HG03139 (cell line): ENCODE measurements around the gene PITPNC1.
"Not testable (repeated sequence)": the region's sequence is repeated elsewhere in the genome, so short reads cannot be mapped to it uniquely, and the experiment has no call there.

Experiments
- ATAC-seq: cut with Tn5 transposase; IDR thresholded peaks from one replicate; pipeline ENCODE4 v1.9.1; 2021; ENCODE audit not compliant: unreplicated experiment

Gene PITPNC1

DNA sequence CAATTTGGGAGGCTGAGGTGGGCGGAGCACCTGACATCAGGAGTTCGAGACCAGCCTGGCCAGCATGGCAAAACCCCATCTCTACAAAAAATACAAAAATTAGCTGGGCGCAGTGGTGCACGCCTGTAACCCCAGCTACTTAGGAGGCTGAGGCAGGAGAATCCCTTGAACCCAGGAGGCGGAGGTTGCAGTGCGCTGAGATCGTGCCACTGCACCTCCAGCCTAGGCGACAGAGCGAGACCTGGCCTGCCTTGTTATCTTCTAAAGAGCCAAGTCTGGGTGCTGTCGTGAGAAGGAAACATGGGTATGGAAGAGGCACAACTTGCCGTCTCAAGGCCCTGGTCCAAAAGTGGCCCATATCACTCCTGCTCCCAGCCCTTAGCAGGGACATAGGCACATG lies 103.9 kb downstream of the PITPNC1 start:
- not testable (repeated sequence) for ATAC-seq

DNA sequence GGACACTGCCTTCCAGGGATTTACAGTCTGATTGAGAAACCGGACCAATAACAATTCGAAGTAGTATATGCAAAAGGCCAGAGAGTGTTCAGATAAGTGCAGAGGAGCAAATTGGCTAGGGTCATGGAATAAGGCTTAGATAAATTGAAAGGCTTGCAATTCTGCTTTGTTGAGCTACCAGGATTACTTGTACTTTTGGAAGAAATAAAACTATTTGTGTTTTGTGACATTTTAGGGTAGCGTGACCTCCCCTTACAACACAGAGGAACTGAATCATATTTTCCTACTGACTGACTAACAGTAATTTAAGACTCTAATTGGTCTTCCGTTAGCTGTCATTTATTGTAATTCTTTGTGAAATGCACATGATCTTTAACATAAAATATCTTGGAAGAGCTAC lies 104.7 kb downstream of the PITPNC1 start:
- no peak for ATAC-seq

DNA sequence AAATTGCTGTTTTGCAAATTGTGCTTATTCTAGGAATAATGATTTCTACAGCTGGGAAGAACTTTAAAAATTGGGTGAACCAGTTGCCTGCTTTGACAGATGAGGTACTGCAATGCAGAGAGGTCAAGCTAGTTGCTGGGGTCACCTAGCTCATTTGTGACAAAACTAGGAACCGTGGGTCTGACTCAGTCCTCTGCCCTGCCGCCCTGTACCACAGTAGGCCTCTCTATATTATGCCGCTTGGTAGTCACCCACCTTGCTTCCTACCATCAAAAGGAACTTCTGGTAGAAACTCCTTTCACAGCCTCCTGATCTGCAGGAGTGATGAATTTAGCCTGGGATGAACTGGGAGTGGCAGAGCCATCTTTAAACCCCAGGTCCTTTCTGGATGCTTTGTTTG lies 105.7 kb downstream of the PITPNC1 start:
- ATAC-seq = no peak

DNA sequence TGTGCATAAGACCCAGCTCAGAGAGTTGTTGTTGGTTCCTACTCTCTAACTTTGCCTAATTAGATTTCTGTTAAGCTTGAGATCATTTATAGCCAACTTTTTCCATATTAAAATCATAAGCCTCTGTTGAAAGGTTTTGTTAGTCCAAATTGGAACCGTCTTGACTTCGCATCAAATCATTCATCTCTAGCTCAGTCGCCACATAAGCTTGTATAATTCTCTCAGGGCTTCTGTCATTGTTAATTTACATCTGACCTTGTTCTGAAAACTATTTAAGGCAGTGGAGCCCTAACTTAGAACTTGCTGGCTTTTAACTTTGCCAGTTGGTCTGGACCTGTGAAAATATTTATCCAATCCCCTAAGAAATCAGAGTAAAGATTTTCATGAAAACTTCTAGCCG lies 107.2 kb downstream of the PITPNC1 start:
- no peak for ATAC-seq

- ATAC-seq = no peak
These were observed 108.6 kb downstream of the PITPNC1 start for GRCh38 chr17:67485666-67486065.

DNA sequence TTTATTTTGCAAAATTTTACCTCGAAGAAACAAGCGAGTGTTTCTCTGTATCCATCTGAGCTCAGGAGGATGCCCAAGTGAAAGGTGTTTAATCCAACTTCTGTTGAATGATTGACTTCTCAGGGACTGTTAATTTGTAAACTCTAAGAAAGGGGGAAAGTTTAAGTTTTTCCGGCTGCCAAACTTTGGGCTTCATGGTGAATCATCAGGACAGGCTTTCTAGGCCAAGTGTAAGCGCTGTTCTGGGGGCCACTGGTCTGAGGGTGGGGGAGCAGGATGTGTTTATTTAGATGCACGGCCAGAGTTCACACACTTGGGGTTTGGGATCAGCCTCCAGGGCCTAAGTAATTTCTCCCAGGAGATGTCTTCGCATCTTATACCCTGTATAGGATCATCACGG lies 110.4 kb downstream of the PITPNC1 start:
- no peak for ATAC-seq

- no peak for ATAC-seq
These were observed 111.1 kb downstream of the PITPNC1 start for GRCh38 chr17:67488161-67488560.

- ATAC-seq = no peak
These were observed 111.7 kb downstream of the PITPNC1 start for GRCh38 chr17:67488768-67489167.

GRCh38 chr17:67489273-67489672 lies 112.2 kb downstream of the PITPNC1 start:
- ATAC-seq = no peak

DNA sequence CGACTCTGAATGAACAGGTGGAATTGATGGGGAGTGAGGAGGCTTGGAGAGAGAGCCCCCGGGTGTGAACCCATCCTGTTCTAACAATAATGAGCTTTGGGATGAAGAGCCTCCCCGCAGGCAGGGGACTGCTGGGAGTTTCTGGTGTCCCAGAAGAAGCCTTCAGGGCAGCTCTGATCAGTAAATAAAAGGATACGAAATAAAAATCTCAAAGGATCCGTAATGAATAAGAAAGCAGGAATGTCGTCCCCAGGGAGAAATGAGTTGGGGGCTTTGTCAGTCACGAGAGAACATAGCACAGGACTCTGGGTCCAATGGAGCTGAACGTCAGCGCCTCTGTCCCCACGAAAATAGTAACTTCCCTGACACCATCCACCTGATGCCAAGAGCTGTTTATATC lies 113.4 kb downstream of the PITPNC1 start:
- no peak for ATAC-seq

GRCh38 chr17:67491009-67491680 lies 114.1 kb downstream of the PITPNC1 start:
- no peak for ATAC-seq

GRCh38 chr17:67491681-67492024 lies 114.6 kb downstream of the PITPNC1 start:
- ATAC-seq = no peak

DNA sequence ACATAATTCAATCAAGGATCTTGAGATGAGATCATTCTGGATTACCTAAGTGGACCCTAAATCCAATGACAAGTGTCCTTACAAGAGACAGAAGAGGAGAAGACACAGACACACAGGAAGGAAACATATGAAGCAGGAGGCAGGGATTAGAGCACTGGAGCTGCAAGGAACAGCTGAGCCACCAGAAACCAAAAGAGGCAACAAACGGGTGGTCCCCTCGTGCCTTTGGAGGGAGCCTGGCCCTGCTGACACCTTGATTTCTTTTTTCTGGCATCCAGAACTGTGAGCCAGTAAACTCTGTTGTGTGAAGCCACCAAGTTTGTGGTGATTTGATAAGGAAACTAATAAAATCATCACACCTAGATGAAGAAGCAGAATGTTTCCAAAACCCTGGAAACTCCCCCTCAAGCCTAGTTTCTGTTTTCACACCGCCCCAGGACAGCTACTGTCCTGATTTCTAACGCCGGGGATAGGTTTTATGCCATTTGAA lies 115.2 kb downstream of the PITPNC1 start:
- no peak for ATAC-seq

- no peak for ATAC-seq
These were observed 115.9 kb downstream of the PITPNC1 start for GRCh38 chr17:67492824-67493517.

DNA sequence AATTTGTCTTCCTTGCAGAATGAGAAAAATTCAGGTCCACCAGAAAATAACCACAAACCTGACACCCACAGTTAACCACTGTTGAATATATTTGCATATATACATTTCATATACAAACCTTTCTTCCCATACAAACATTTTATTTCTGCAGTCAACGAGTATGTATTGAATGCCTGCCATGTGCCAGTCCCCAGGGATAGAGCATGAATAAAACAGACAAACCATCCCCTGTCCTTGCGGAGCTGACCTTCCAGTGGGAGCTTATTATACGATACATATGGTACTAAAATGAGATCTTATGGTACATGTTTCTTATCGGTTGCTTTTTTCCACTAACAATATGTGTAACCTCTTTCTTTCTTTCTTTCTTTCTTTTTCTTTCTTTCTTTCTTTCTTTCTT lies 116.7 kb downstream of the PITPNC1 start:
- no peak for ATAC-seq

- ATAC-seq = not testable (repeated sequence)
These were observed 118.5 kb downstream of the PITPNC1 start for GRCh38 chr17:67495534-67495933.

DNA sequence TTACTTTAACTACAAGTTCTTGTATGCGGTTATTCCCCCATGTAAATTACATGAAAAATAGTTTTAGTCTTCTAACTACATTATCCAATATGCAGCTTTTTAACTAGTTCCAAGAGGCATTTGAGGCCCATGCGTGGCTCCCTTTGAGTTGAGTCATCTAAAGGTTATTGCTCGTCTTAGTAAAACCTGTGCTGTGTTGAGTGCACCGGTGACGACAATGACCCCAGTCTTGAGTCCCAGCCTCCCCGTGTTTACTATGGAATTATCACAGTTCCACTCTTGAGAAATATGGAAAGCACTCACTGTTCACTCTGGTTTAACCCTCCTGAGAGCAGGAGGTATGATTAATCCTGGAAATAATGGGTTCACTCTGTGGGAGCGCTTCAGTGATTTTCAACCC lies 119.2 kb downstream of the PITPNC1 start:
- no peak for ATAC-seq

DNA sequence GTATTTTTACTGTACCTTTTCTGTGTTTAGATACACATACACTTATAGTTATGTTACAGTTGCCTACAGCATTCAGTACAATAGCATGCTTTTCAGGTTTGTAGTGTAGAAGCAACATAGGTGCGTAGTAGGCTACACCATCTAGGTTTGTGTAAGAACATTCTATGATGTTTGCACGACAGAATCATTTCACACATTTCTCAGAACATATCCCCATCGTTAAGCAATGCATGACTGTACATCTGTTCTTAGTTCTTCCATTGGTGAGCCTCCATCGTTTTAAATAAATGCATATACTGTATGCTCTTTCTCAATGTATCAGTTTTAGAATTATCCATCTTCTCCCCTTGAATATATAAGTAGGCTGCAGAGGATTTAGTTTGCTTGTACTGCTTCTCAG lies 122.6 kb downstream of the PITPNC1 start:
- ATAC-seq = no peak

- no peak for ATAC-seq
These were observed 123.2 kb downstream of the PITPNC1 start for GRCh38 chr17:67500261-67500660.

DNA sequence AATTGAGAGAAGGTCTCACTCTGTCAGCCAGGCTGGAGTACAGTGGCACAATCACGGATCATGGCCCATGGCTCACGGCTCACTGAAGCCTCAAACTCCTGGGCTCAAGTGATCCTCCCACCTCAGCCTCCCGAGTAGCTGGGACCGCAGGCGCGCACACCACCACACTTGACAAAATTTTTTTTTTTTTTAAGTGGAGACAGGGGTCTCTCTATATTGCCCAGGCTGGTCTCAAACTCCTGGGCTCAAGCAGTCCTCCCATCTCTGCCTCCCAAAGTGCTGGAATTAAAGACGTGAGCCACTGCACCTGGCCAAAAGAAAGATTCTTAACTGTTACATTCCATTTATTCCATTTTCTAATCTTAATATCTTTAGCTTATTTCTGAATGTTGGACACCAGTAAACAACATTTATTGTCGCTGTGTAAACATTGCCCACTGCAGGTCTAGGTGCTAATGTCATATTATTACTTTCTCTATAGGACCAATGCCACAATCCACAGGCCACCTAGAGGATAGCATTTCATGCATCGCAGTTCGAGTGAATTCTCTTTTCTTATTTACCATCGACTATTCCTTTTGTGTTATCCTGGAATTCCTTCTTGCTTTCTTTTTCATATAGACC lies 123.7 kb downstream of the PITPNC1 start:
- no peak for ATAC-seq

- no peak for ATAC-seq
These were observed 125.1 kb downstream of the PITPNC1 start for GRCh38 chr17:67502151-67502550.

DNA sequence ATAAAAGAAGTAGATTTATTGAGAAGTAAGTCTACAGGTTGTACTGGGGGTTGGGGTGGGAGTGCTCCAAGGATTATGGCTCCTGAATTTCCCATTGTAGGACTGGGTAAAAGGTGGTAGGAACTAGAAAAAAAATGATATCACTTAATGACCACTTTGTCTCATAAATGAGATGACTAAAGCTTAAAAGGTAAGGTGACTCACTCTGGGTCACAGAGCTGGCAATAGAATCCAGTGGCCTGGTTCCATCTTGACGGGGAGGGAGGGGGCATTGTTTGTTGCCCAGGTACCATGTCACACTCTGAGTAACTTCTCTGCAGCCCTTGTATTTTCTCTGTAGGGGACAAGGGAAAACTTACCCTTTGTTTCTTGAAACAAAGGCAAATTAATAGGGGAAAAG lies 126.1 kb downstream of the PITPNC1 start:
- ATAC-seq = no peak
